CD4-positive, alpha-beta memory T cell (primary cell): ENCODE measurements around the gene TLNRD1. TPM values are rescaled to one million over a fixed set of nuclear protein-coding genes. Genes with fewer than 3 reads are reported as not detected.
"Not testable (repeated sequence)": the region's sequence is repeated elsewhere in the genome, so short reads cannot be mapped to it uniquely, and the experiment has no call there.

Source experiments
- CTCF ChIA-PET: fragments of 350-600 bp; sonication (Branson Sonifier 250); formaldehyde crosslinking; loops from one replicate; lab custom pipeline; 2021; ENCODE audit warnings: inconsistent platforms; ENCODE audit not compliant: partially characterized antibody; lab: Charles Lee
- POLR2A ChIA-PET: fragments of 350-600 bp; sonication (Branson Sonifier 250); formaldehyde crosslinking; loops from one replicate; lab custom pipeline; 2021; ENCODE audit not compliant: partially characterized antibody; lab: Charles Lee
- DNase-seq, 5 donors: peaks; one replicate each; pipeline versions ENCODE4 v3.0.0 to v3.0.0-alpha.2; 2020 to 2022; ENCODE audit warnings: mixed read lengths in 1 of 5
- H3K27ac ChIP-seq: one replicate; pipeline ENCODE4 v1.7.0; 2013; ENCODE audit warnings: low read depth, low read length
- H3K27me3 ChIP-seq: 2 replicates; pipeline ENCODE4 v1.7.0; 2013; ENCODE audit warnings: mild to moderate bottlenecking, low read length, moderate library complexity; ENCODE audit not compliant: insufficient read depth
- H3K36me3 ChIP-seq: 2 replicates; pipeline ENCODE4 v1.7.0; 2013; ENCODE audit warnings: mild to moderate bottlenecking, low read length, moderate library complexity; ENCODE audit not compliant: insufficient read depth
- H3K4me1 ChIP-seq: 2 replicates; pipeline ENCODE4 v1.7.0; 2013; ENCODE audit warnings: mild to moderate bottlenecking, low read length, moderate library complexity; ENCODE audit not compliant: insufficient read depth
- H3K4me3 ChIP-seq, 2 donors: one replicate each; pipeline ENCODE4 v1.7.0; 2013; ENCODE audit warnings: low read length in 2 of 2, mild to moderate bottlenecking in 1 of 2
- H3K9me3 ChIP-seq, 2 donors: one replicate each; pipeline ENCODE4 v1.7.0; 2013; ENCODE audit warnings: low read length in 2 of 2, control low read depth in 1 of 2; ENCODE audit not compliant: control insufficient read depth in 1 of 2
- H3K27ac Mint-ChIP-seq, 7 donors: one replicate each; pipeline ENCODE4 v1.8.0; 2020 to 2021; ENCODE audit warnings: mixed read lengths in 7 of 7, mild to moderate bottlenecking in 6 of 7, inconsistent platforms in 3 of 7, moderate library complexity in 3 of 7
- H3K27me3 Mint-ChIP-seq, 2 donors: one replicate each; pipeline ENCODE4 v1.8.0; 2020 to 2021; ENCODE audit warnings: mixed read lengths in 2 of 2
- H3K36me3 Mint-ChIP-seq, 2 donors: one replicate each; pipeline ENCODE4 v1.8.0; 2020 to 2021; ENCODE audit warnings: mixed read lengths in 2 of 2, inconsistent platforms in 1 of 2, mild to moderate bottlenecking in 1 of 2
- H3K4me1 Mint-ChIP-seq, 4 donors: one replicate each; pipeline ENCODE4 v1.8.0; 2020 to 2021; ENCODE audit warnings: mixed read lengths in 4 of 4, mild to moderate bottlenecking in 1 of 4
- H3K4me3 Mint-ChIP-seq, 8 donors: one replicate each; pipeline ENCODE4 v1.8.0; 2020 to 2021; ENCODE audit warnings: mixed read lengths in 8 of 8, mild to moderate bottlenecking in 7 of 8, moderate library complexity in 6 of 8, inconsistent platforms in 3 of 8
- H3K9me3 Mint-ChIP-seq, 8 donors: one replicate each; pipeline ENCODE4 v1.8.0; 2020 to 2021; ENCODE audit warnings: mixed read lengths in 8 of 8, mild to moderate bottlenecking in 5 of 8, inconsistent platforms in 3 of 8, moderate library complexity in 1 of 8
- intact Hi-C: fragments of 100-400 bp; cut with micrococcal nuclease; formaldehyde crosslinking; loops from one replicate; pipeline ENCODE4 v1.15.1; 2023
- polyA plus RNA-seq, 2 donors: library from polyadenylated mRNA; unstranded; fragments of 300-500 nt; fragmentation: Illumina TruSeq; gene quantifications; one replicate each; pipeline ENCODE4 v1.2.3, GENCODE V29; 2021
- total RNA-seq, 2 experiments: library from RNA; stranded (reverse); gene quantifications; one replicate each; pipeline ENCODE4 v1.2.3, GENCODE V29; 2021

TLNRD1 gene
- total RNA-seq (10 to 100 TPM; 29.7 to 29.8 TPM), polyA plus RNA-seq (1 to 10 TPM; 2.4 to 5.2 TPM)

DNA sequence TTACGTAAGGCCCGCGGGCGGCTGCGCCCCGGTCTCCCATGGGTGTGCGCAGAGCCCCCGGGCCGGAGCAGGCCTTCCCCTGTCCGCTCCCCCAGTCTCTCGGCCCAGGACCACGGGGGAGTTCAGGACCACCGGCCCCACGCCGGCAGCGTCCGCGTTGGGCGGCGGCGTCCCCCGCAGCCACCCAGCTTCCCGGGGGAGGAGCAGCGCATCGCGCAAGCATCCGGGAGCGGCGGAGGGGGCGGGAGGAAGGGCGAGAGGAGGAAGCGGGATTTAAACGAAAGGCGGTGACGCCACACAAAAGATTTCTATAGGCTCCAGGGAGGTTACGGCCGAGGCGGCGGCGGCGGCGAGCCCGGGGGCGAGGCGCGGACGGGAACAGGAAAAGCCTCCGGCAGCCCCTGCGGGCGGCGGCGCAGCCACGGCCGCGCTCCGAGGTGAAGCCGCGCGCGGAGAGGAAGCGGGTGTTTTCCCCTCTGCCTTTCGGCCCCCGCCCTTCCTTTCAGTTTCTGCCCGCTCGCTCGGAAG, at the start of gene TLNRD1:
Gene TLNRD1, plus strand, starts transcription at position 300 of the 528 bp plus-strand sequence. CDS start 1,349 bp downstream, outside the sequence.
- Mint-ChIP-seq H3K9me3 (peaks cover 0 to 5% (median 3%) of the 10 kb centered on the region in 8 donors), H3K4me3 (peak within 1 kb of the TSS; percentile 93 to 98 (median 96)), H3K4me1 (peaks cover 34 to 63% (median 53%) of the 10 kb centered on the region in 4 donors), H3K36me3 (peaks cover 9 to 25% of the 10 kb centered on the region in 2 donors), H3K27ac (peak within 1 kb of the TSS; percentile 97 to 99 (median 98)), H3K27me3 (peaks cover 0 to 1% of the 10 kb centered on the region in 2 donors)
- POLR2A ChIA-PET, result interaction anchor here (0.9 to 6.0 kb wide), 19 partner anchors 12 to 309 kb away, joined by 3 to 109 read pairs (median 6); partner anchors contain the start of genes ABHD17C and MESD
- peak; percentile 85 to 89 (median 87) for DNase-seq
- intact Hi-C loops, result loop anchor here (1.0 to 10.0 kb wide), 2 partner anchors 11 to 294 kb away; partner anchors contain the start of gene MESD
- CTCF ChIA-PET, result interaction anchor here (1.0 to 3.0 kb wide), 2 partner anchors 10 to 31 kb away, joined by 3 to 13 read pairs; no protein-coding TSS in a partner anchor
- H3K4me3 ChIP-seq, result peak within 1 kb of the TSS; percentile 39 to 91
- H3K9me3 ChIP-seq, result no peaks in the 10 kb centered on the region
- H3K36me3 ChIP-seq, result peaks cover 7% of the 10 kb centered on the region
- H3K27ac ChIP-seq, result peak within 1 kb of the TSS; percentile 95
- H3K27me3 ChIP-seq, result no peaks in the 10 kb centered on the region
- H3K4me1 ChIP-seq, result peaks cover 42% of the 10 kb centered on the region

DNA sequence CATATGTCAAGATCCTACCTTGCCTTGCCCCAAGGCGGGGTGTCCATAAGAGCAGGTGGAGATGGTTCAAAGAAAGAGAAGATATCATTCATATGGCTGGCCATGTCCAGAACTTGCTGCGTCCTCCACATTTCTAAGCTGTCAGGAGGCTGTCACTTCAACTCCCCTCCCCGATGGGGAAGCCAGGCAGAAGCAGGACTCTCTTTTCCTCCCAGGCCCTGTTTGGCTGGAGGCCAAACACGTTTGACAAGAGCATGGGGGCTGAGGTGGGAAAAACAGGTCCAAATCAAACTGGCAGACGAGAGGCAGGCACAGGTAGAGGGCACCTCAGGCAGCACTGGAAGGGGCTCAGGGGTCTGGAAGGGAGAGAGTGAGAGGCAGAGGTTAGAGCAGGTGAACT, 48.8 kb upstream of the TLNRD1 start:
- H3K9me3 Mint-ChIP-seq, result no peaks in the 10 kb centered on the region
- CTCF ChIA-PET, result no interaction called here
- DNase-seq, result no peak
- H3K36me3 Mint-ChIP-seq, result peaks cover 59 to 64% of the 10 kb centered on the region in 2 donors
- no peak overlapping the region for H3K4me3 Mint-ChIP-seq
- H3K27me3 ChIP-seq, result no peaks in the 10 kb centered on the region
- peaks cover 14% of the 10 kb centered on the region for H3K36me3 ChIP-seq
- intact Hi-C loops, result no loop called here
- H3K27me3 Mint-ChIP-seq, result peaks cover 0 to 2% of the 10 kb centered on the region in 2 donors
- H3K27ac Mint-ChIP-seq, result no peak overlapping the region
- POLR2A ChIA-PET, result no interaction called here
- no peaks in the 10 kb centered on the region for H3K4me1 ChIP-seq
- H3K9me3 ChIP-seq, result no peaks in the 10 kb centered on the region
- no peak overlapping the region for H3K4me3 ChIP-seq
- peaks cover 0 to 6% (median 3%) of the 10 kb centered on the region in 4 donors for H3K4me1 Mint-ChIP-seq
- H3K27ac ChIP-seq, result no peak overlapping the region

DNA sequence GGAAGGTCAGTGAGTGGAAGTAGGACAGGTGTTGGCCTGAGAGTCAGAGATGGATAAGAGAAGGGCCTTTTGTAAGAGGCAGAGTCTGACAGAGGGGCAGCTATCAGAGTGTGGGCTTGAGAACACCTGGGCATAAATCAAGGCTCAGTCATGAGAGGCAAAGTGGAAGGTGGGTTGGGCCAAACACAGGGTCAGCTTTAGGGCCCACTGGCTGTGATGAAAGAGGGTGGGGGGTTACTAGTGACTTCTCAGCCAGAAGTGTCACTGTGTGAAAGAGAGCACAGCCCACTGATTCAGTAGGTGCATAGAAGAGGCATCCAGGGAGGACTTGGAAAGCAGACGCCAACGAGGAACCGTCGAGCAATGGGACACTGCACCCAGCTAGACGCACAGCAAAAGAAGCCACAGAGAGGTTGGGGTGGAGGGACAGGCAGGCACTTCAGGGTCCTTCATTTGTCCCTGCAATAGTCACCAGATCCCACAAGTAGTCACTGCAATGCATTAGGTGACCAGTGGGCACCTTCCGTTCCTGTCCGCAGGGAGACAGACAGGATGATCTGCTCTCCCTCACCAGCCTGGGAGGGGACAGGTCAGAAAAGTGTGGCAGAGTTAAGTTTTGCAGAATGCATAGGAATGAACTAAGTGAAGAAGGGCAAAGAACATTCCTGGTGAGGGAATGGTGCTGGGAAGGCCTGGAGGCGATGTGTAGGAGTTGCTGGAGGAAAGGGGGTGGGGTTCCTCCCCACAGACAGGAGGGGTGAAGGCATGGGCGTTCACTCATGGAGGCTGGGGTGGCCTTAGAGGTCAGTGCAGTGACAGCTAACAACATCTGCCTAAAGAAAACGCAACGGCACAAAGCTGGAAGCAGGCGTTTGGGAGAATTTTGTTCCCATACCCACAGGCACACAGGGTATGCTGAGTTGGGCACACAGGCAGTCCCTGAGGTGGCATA, 47.4 kb upstream of the TLNRD1 start:
- Mint-ChIP-seq H3K4me3 (no peak overlapping the region), H3K27ac (peak overlapping the region in 2 of 7 donors; percentile 29 to 66), H3K27me3 (peaks cover 0 to 2% of the 10 kb centered on the region in 2 donors), H3K36me3 (peaks cover 48 to 59% of the 10 kb centered on the region in 2 donors), H3K4me1 (peaks cover 0 to 6% (median 4%) of the 10 kb centered on the region in 4 donors), H3K9me3 (no peaks in the 10 kb centered on the region)
- Histone ChIP-seq H3K9me3 (no peaks in the 10 kb centered on the region), H3K4me3 (no peak overlapping the region), H3K4me1 (no peaks in the 10 kb centered on the region), H3K27me3 (no peaks in the 10 kb centered on the region), H3K27ac (no peak overlapping the region), H3K36me3 (peaks cover 8% of the 10 kb centered on the region)
- ChIA-PET CTCF (interaction anchor here (1.7 kb wide), 1 partner anchor 16 kb away, joined by 8 read pairs; no protein-coding TSS in a partner anchor), POLR2A (no interaction called here)
- intact Hi-C loops, result no loop called here
- no peak for DNase-seq

DNA sequence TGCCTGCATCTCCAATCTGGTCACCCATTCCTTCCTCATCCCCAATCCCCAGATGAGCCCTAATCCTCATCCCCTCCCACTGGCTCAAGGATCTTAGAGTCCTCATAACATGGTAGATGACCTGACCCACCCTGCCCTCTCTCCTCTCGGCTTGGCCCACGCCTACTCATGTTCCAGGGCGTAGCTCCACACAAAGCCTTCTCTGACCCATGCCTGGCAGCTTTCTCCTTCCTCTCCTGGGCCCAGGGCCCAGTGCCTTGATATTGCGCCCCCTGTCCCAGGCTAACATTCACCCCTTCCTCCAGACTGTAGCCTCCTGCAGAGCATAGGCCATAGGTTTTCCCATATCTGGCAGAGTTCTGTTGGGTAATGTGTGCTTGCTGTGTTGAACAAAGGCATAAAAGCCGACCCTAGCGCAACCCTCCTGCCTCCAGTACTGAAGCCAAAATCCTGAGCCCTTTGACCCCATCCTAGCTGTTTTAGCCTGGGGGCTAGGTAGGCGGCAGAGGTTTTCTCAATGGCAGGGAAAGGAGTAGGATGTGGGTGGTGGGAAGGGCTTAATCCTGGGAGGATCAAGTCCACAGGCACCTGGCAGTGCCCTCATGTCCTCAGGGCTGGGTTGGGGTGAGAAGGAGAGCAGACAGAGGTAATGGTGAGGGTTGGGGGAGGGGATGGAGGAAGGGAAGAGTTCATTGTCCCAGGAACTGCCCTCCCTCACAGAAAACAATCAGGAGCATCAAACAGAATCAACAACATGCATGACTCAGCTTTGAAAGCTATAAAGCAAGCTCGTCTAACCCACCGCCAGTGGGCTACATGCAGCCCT, 46.6 kb upstream of the TLNRD1 start:
- intact Hi-C loops, result no loop called here
- Mint-ChIP-seq H3K4me1 (peaks cover 0 to 6% (median 4%) of the 10 kb centered on the region in 4 donors), H3K36me3 (peaks cover 54 to 57% of the 10 kb centered on the region in 2 donors), H3K4me3 (no peak overlapping the region), H3K9me3 (no peaks in the 10 kb centered on the region), H3K27ac (peak overlapping the region in 1 of 7 donors; percentile 46), H3K27me3 (peaks cover 0 to 2% of the 10 kb centered on the region in 2 donors)
- no peaks in the 10 kb centered on the region for H3K9me3 ChIP-seq
- H3K4me3 ChIP-seq, result no peak overlapping the region
- no peaks in the 10 kb centered on the region for H3K4me1 ChIP-seq
- no peak for DNase-seq
- no peak overlapping the region for H3K27ac ChIP-seq
- H3K27me3 ChIP-seq, result no peaks in the 10 kb centered on the region
- POLR2A ChIA-PET, result no interaction called here
- CTCF ChIA-PET, result interaction anchor here (1.7 kb wide), 1 partner anchor 15 kb away, joined by 8 read pairs; no protein-coding TSS in a partner anchor
- peaks cover 7% of the 10 kb centered on the region for H3K36me3 ChIP-seq

DNA sequence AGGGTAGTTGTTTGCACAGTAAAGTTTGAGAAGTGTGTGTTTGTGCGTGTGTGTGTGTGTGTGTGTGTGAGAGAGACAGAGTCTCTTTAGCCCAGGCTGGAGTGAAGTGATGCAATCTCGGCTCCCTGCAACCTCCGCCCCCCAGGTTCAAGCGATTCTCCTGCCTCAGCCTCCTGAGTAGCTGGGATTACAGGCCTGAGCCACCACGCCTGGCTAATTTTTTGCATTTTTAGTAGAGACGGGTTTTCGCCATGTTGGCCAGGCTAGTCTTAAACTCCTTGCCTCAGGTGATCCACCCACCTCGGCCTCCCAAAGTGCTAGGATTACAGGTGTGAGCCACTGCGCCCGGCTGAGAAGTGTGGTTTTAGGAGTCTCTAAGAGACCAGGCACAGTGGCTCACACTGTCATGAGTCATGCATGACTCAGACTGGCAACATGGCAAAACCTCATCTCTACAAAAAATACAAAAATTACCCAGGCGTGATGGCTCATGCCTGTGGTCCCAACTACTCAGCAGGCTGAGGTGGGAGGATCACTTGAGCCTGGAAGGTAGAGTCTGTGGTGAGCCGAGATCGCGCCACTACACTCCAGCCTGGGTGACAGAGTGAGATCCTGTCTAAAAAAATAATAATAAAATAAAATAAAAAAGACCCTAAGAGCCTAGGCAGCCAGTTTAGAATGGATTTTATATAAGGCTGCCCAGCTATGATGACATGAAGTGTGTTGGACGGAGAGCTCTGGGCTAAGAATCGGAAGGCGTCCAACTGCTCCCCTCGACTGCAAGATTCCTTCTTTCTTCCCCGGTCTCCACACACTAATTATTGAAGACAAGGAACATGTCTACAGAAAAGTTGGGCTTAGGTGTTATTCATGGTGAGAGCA, 44.9 kb upstream of the TLNRD1 start:
- H3K27me3 ChIP-seq, H3K27ac ChIP-seq, H3K36me3 ChIP-seq, H3K27me3 Mint-ChIP-seq, H3K27ac Mint-ChIP-seq, DNase-seq, CTCF ChIA-PET, H3K4me3 Mint-ChIP-seq, H3K9me3 ChIP-seq, H3K4me1 ChIP-seq, H3K9me3 Mint-ChIP-seq, POLR2A ChIA-PET, intact Hi-C loops, H3K4me1 Mint-ChIP-seq, H3K4me3 ChIP-seq: not testable (repeated sequence)
- peaks cover 47 to 58% of the 10 kb centered on the region in 2 donors for H3K36me3 Mint-ChIP-seq

DNA sequence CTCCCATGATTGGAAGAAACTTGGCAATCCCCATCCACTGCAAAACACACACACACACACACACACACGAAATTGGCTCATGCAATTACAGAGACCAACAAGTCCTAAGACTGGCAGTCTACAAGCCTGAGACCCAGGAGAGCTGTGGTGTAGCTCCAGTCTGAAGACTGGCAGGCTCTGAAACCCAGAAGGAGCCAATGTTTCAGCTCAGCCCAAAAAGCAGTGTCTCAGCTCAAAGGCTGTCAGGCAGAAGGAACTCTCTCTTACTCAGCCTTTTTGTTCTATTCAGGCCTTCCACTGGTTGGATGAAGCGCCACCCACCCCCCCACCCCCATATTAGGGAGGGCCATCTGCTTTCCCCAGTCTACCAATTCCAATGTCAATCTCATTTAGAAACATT, 43.2 kb upstream of the TLNRD1 start:
- no peak overlapping the region for H3K27ac Mint-ChIP-seq
- no peaks in the 10 kb centered on the region for H3K9me3 Mint-ChIP-seq
- Histone ChIP-seq H3K36me3 (no peaks in the 10 kb centered on the region), H3K27ac (no peak overlapping the region), H3K4me3 (no peak overlapping the region), H3K27me3 (no peaks in the 10 kb centered on the region), H3K9me3 (no peaks in the 10 kb centered on the region), H3K4me1 (no peaks in the 10 kb centered on the region)
- H3K4me1 Mint-ChIP-seq, result peaks cover 4 to 17% (median 11%) of the 10 kb centered on the region in 4 donors
- H3K4me3 Mint-ChIP-seq, result no peak overlapping the region
- peaks cover 41 to 58% of the 10 kb centered on the region in 2 donors for H3K36me3 Mint-ChIP-seq
- no peak for DNase-seq
- intact Hi-C loops, result no loop called here
- CTCF ChIA-PET, result interaction anchor here (0.6 kb wide), 1 partner anchor 13 kb away, joined by 3 read pairs; no protein-coding TSS in a partner anchor
- POLR2A ChIA-PET, result no interaction called here
- H3K27me3 Mint-ChIP-seq, result peaks cover 0 to 2% of the 10 kb centered on the region in 2 donors
